Aorta (tissue), 5 donors: Measurements from ENCODE around the gene TSEN54. TPM values are rescaled to one million over a fixed set of nuclear protein-coding genes. Genes with fewer than 3 reads are reported as not detected.

Experiments
- ATAC-seq: fragments of 200-7000 bp; cut with Tn5 transposase; one replicate; pipeline ENCODE4 v1.9.1; 2022; ENCODE audit warnings: moderate library complexity; ENCODE audit not compliant: low FRiP score
- DNase-seq, 2 donors: peaks; one replicate each; pipeline ENCODE4 v3.0.0-alpha.2; 2020
- H3K27ac ChIP-seq, 2 donors: one replicate each; pipeline ENCODE4 v1.5.1; 2013; ENCODE audit warnings: low read length in 2 of 2, mild to moderate bottlenecking in 2 of 2, moderate library complexity in 2 of 2, control low read depth in 1 of 2, inconsistent platforms in 1 of 2, low read depth in 1 of 2
- H3K27me3 ChIP-seq, 2 donors: one replicate each; pipeline ENCODE4 v1.6.1; 2013; ENCODE audit warnings: control low read depth in 1 of 2, low read length in 1 of 2, mild to moderate bottlenecking in 1 of 2, moderate library complexity in 1 of 2; ENCODE audit not compliant: insufficient read depth in 2 of 2, control insufficient read depth in 1 of 2
- H3K36me3 ChIP-seq, 2 donors: one replicate each; pipeline ENCODE4 v1.6.1; 2013; ENCODE audit warnings: control low read depth in 1 of 2, low read length in 1 of 2, mild to moderate bottlenecking in 1 of 2; ENCODE audit not compliant: insufficient read depth in 2 of 2, control insufficient read depth in 1 of 2
- H3K4me1 ChIP-seq, 2 donors: one replicate each; pipeline ENCODE4 v1.6.1; 2013; ENCODE audit warnings: low read length in 2 of 2, control low read depth in 1 of 2, mild to moderate bottlenecking in 1 of 2, moderate library complexity in 1 of 2; ENCODE audit not compliant: insufficient read depth in 2 of 2, control insufficient read depth in 1 of 2
- H3K4me3 ChIP-seq, 2 donors: one replicate each; pipeline ENCODE4 v1.5.1; 2013; ENCODE audit warnings: low read length in 2 of 2, control low read depth in 1 of 2, mild to moderate bottlenecking in 1 of 2
- H3K9me3 ChIP-seq: one replicate; pipeline ENCODE4 v1.6.1; 2013; ENCODE audit warnings: mild to moderate bottlenecking, low read length; ENCODE audit not compliant: control insufficient read depth
- WGBS, 2 donors: extraction: QIAGEN DNeasy Blood & Tissue Kit; methylation state at CpG; one replicate each; pipeline ENCODE4 v1.1.7; 2013; 5-methylcytosine and 5-hydroxymethylcytosine counted together
- intact Hi-C, 2 donors: fragments of 100-400 bp; cut with DNase I; formaldehyde crosslinking; loops; one replicate each; pipeline versions ENCODE4 v1.14.2 to v1.15.0; 2022
- microRNA-seq, 2 donors: library from miRNA; unstranded; fragments of <30 nt; microRNA quantifications; one replicate each; pipeline ENCODE4 v1.2.0, GENCODE V29; 2020
- polyA plus RNA-seq, 2 donors: library from polyadenylated mRNA; stranded (reverse); fragments of 200-250 nt; gene quantifications; one replicate each; pipeline ENCODE4 v1.2.3, GENCODE V29; 2013
- total RNA-seq, 2 donors: library from RNA; stranded (reverse); fragmentation: NEBNext Ultra II Directional; extraction: Animal tissue kit (Norgen Biotek cat#: 25700); gene quantifications; one replicate each; pipeline ENCODE4 v1.2.1, GENCODE V29; 2021
- donor health status: healthy with polysubstance abuse.
- donor health status: Bipolar disorder and iron deficiency.
- donor health status: DM: no; HTN: no; CAD: no.
- donor health status: DM: no; HTN: no; CAD: no.
- donor health status: DM: yes; HTN: yes; CAD: no.

Gene TSEN54
- total and polyA plus RNA-seq, 4 donors: 8.8 to 27.3 (median 12.4) TPM

GRCh38 chr17:75573540-75573957 lies 57.2 kb downstream of the TSEN54 start:
- Histone ChIP-seq H3K27me3 (no peaks in the 10 kb centered on the region), H3K4me1 (no peaks in the 10 kb centered on the region), H3K4me3 (no peak overlapping the region), H3K9me3 (no peaks in the 10 kb centered on the region), H3K36me3 (no peaks in the 10 kb centered on the region), H3K27ac (no peak overlapping the region)
- intact Hi-C loops: no loop called here
- WGBS, 2 donors: 91 to 96% methylated on average over 15 to 16 of the region's 16 CpGs
- ATAC-seq (peak; percentile 13), DNase-seq (no peak)

DNA sequence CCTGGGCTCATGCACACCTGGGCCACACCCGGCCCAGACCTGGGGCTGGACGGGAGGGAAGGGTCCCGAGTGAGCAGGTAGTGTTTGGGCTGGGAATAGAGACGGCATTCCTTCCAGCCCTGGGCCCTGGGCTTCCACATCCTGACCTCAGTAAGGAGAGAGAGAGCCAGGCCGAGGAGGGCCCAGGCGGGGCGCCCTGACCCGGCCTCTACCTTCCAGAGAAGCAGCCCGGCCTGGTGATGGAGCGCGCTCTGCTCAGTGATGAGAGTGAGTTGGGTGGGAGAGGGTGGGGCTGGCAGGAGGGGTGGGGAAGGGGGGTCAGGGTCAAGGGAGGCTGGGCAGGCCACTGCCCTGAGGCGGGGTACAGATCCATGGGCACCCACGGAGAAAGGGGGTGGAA lies 57.7 kb downstream of the TSEN54 start:
- DNase-seq: no peak

More for the DNA sequence above, 57.7 kb downstream of the TSEN54 start:
- H3K9me3 ChIP-seq: no peaks in the 10 kb centered on the region
- intact Hi-C loops: no loop called here
- H3K27me3 ChIP-seq: no peaks in the 10 kb centered on the region
- no peaks in the 10 kb centered on the region for H3K36me3 ChIP-seq
- H3K27ac ChIP-seq: no peak overlapping the region
- H3K4me3 ChIP-seq: no peak overlapping the region
- 93% methylated on average over 13 of the region's 13 CpGs for WGBS, 2 donors
- no peaks in the 10 kb centered on the region for H3K4me1 ChIP-seq
- ATAC-seq: no peak

Small RNA genes within 50 kb of the gene (microRNA-seq; reads per million reads assigned to microRNA genes)
- gene MIR6785: 0 reads per million in 2 donors

Other genes with a start within 250 kb of the TSEN54 start
- 10 to 100 TPM; 26.2 to 27.4 TPM for gene MIF4GD, start 245.3 kb upstream of the TSEN54 start, total RNA-seq
- gene MIF4GD, start 245.3 kb upstream of the TSEN54 start, polyA plus RNA-seq: 10 to 100 TPM; 27.7 to 33.0 TPM
- gene SLC25A19, start 227.1 kb upstream of the TSEN54 start, total RNA-seq: 10 to 100 TPM in 1 of 2 donors, 1 to 10 TPM in 1; 8.0 to 15.7 TPM
- gene SLC25A19, start 227.1 kb upstream of the TSEN54 start, polyA plus RNA-seq: 1 to 10 TPM; 5.0 to 7.8 TPM
- gene GRB2, start 110.8 kb upstream of the TSEN54 start, total RNA-seq: 100 to 1,000 TPM in 1 of 2 donors, 10 to 100 TPM in 1; 96.8 to 106 TPM
- 10 to 100 TPM; 36.6 to 38.2 TPM for gene GRB2, start 110.8 kb upstream of the TSEN54 start, polyA plus RNA-seq
- gene TMEM94, start 59.9 kb upstream of the TSEN54 start, total RNA-seq: 10 to 100 TPM; 51.5 to 74.8 TPM
- 10 to 100 TPM; 19.5 to 54.6 TPM for gene TMEM94, start 59.9 kb upstream of the TSEN54 start, polyA plus RNA-seq
- 10 to 100 TPM; 61.5 to 63.4 TPM for gene CASKIN2, start 991 bp upstream of the TSEN54 start, total RNA-seq
- gene CASKIN2, start 991 bp upstream of the TSEN54 start, polyA plus RNA-seq: 1 to 10 TPM; 4.0 to 8.9 TPM
- gene LLGL2, start 9.2 kb downstream of the TSEN54 start, total RNA-seq: 10 to 100 TPM in 1 of 2 donors, 1 to 10 TPM in 1; 9.7 to 11.1 TPM
- 10 to 100 TPM; 10.1 to 14.4 TPM for gene LLGL2, start 9.2 kb downstream of the TSEN54 start, polyA plus RNA-seq
- gene MYO15B, start 71.3 kb downstream of the TSEN54 start, total RNA-seq: 100 to 1,000 TPM; 113 to 279 TPM
- 100 to 1,000 TPM; 125 to 151 TPM for gene MYO15B, start 71.3 kb downstream of the TSEN54 start, polyA plus RNA-seq
- gene SMIM5, start 116.9 kb downstream of the TSEN54 start, total RNA-seq: 1 to 10 TPM in 1 of 2 donors, under 1 TPM in 1; 0.23 to 1.2 TPM
- 1 to 10 TPM in 1 of 2 donors, under 1 TPM in 1; 0.05 to 2.1 TPM for gene SMIM5, start 116.9 kb downstream of the TSEN54 start, polyA plus RNA-seq
- 10 to 100 TPM; 11.4 to 26.1 TPM for gene RECQL5, start 150.6 kb downstream of the TSEN54 start, total RNA-seq
- gene RECQL5, start 150.6 kb downstream of the TSEN54 start, polyA plus RNA-seq: 10 to 100 TPM in 1 of 2 donors, 1 to 10 TPM in 1; 3.3 to 40.6 TPM
- gene SAP30BP, start 150.8 kb downstream of the TSEN54 start, total RNA-seq: 10 to 100 TPM; 72.6 to 78.6 TPM
- 100 to 1,000 TPM in 1 of 2 donors, 10 to 100 TPM in 1; 43.3 to 127 TPM for gene SAP30BP, start 150.8 kb downstream of the TSEN54 start, polyA plus RNA-seq
- 10 to 100 TPM; 40.3 to 69.5 TPM for gene ITGB4, start 204.9 kb downstream of the TSEN54 start, total RNA-seq
- gene ITGB4, start 204.9 kb downstream of the TSEN54 start, polyA plus RNA-seq: 10 to 100 TPM in 1 of 2 donors, 1 to 10 TPM in 1; 7.5 to 13.9 TPM
- 10 to 100 TPM; 16.8 to 27.1 TPM for gene GALK1, start 248.7 kb downstream of the TSEN54 start, total RNA-seq
- 10 to 100 TPM; 16.9 to 44.8 TPM for gene GALK1, start 248.7 kb downstream of the TSEN54 start, polyA plus RNA-seq